Stimulated activated CD8-positive, alpha-beta memory T cell treated with anti-CD3 and anti-CD28 coated beads, Interleukin-12 subunit alpha, Interleukin-12 subunit beta, amount 100 ng/mL, for 4 hours (primary cell): ENCODE data around the gene NEO1.
"Not testable (repeated sequence)": the region's sequence is repeated elsewhere in the genome, so short reads cannot be mapped to it uniquely, and the experiment has no call there.

Source experiments
- DNase-seq: peaks from one replicate; pipeline ENCODE4 v3.0.0-alpha.2; 2020; ENCODE audit warnings: low read depth

The NEO1 gene

DNA sequence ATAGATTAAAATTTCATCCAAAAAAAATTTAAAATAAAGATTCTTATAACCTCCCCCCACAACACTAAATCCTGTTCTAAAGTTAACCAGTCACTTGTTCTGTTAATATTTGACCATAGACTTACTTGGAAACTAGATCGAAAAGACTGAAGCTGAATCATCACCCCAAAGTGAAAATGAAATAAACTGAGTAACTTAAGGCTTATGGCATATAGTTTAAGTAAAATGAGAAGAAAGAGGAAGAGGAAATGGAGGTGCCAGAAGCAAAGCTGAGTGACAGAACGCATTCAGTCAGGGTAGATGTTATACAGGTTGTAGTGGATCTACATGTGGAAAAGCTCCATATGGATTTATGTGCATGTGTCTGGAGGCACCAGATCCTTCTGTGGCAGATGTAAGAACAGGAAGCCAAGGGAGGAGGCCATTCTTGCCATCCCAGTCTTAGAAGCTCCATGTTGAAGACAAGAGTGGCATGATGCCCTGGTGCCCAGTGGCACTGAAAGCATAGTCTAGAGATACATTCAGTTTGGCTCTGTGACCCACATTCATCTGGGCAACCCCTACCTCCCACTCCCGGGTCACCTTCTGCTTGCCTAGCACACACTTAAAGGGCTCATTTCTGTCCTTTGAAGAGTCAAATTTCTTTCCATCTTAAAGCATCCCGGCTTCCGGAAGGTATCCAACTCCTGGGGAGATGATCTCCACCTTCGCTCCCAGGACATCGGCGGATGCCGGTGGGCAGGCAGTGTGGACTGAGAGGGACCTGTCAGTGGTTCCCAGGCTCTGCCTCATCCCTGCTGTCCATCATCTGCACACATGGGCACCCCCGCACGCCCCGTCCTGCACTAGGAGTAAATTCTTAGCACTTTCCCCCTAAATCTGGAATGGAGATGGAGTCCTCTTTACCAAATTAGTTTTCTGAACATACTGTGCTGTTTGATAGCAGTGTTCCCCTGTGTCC lies 90.8 kb downstream of the NEO1 start:
- no peak for DNase-seq

GRCh38 chr15:73143763-73144155 lies 91.5 kb downstream of the NEO1 start:
- no peak for DNase-seq

DNA sequence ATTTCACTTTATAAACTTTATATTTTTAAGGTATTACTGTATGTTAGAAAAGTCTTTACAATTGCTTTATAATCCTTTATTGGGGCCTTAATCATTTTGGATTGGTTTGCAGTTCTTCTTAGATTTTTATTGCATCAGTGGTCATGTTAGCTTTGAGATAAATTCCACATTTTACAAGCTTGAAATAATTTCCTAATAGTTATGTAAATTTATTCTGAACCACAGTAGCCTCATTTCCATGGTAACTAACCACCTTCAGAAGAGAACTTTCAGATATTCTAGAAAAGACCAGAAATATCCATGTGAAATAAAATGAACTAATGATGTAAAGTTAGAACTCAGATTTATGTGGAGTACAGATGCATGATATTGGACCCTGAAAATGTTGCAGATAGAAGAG lies 94.2 kb downstream of the NEO1 start:
- no peak for DNase-seq

GRCh38 chr15:73150831-73151230 lies 98.6 kb downstream of the NEO1 start:
- no peak for DNase-seq

DNA sequence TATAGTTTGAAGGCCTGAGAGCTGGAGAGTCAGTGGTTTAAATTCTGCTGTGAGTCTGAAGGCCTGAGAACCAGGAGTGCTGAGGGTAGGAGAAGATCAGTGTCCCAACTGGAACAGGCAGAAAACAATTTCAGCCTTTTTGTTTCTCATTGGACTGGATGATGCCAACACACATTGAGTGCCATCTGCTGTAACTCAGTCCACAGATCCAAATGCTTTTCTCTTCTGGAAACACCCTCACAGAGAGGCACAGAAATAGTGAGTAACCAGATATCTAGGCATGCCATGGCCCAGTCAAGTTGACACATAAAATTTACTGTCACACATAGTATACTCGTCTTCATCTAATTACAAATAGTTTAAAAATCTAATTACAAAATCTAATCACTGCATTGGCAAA lies 100.8 kb downstream of the NEO1 start:
- DNase-seq = no peak

DNA sequence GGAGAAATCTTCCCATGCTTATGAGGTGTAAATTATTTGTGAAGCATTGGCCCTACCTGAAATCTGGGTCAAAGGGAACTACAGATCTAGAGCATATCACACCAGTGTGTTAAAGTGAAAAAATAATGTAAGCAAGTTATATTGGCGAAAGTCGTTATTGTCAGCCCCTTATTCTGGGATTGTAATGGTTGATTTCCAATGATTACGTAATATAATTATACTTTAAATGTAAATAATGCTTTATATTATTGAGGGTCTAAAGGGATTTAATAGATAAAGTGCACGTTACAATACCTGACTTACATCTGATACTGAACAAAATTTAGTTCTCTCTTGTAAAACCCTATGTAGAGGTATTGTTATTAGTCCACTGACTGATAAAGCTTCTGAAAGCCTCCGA lies 101.2 kb downstream of the NEO1 start:
- DNase-seq = no peak

- no peak for DNase-seq
Measured at GRCh38 chr15:73156431-73157191, 104.3 kb downstream of the NEO1 start.

- DNase-seq = no peak
Measured at GRCh38 chr15:73161546-73161945, 109.3 kb downstream of the NEO1 start.

DNA sequence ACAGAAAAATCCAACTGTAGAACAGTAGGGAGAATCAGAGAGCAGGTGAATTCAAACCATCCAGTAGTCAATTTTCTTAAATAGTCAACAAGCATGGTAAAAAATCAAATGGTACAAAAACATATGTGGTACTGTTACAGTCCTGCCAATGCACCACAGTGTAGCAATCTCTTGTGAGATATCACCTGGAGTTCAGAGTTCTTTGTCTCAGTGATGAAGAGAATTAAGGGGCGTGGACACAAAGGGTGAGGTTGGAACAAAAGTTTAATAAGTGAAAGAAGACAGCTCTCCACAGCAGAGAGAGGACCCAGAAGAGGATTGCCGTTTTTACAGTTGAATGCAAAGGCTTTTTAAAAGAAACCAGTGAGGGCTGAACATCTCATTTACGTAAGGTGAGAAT lies 113.2 kb downstream of the NEO1 start:
- DNase-seq = no peak

- DNase-seq = no peak
Measured at GRCh38 chr15:73165844-73166243, 113.6 kb downstream of the NEO1 start.

DNA sequence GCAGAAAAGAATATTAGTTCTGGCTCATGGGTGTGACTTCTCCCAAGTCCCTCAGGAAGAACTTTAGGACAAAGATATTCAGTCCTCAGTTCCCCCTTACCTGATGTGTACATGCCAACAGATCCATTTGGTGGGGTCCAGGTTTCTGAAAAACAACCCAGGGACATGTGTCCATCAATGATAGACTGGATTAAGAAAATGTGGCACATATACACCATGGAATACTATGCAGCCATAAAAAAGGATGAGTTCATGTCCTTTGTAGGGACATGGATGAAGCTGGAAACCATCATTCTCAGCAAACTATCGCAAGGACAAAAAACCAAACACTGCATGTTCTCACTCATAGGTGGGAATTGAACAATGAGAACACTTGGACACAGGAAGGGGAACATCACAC lies 114.4 kb downstream of the NEO1 start:
- DNase-seq = not testable (repeated sequence)

DNA sequence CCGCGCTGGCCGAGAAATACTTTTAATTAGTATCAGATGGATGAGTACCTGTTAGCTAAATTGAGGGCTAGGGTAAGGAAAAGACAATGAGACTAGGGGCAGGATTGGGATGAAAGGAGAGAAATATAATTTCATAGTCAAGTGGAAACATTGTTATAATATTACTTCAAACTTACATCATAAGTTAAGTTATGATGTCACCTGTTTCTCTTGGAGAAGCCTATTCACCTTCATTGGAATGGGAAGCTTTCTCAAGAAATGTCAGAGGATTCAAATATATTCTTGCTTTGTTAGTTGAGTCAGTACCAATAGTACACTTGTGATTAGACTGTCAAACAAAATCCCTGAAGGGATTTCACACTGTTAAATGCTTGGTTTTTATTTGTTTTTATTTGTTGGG lies 116.2 kb downstream of the NEO1 start:
- DNase-seq = no peak

DNA sequence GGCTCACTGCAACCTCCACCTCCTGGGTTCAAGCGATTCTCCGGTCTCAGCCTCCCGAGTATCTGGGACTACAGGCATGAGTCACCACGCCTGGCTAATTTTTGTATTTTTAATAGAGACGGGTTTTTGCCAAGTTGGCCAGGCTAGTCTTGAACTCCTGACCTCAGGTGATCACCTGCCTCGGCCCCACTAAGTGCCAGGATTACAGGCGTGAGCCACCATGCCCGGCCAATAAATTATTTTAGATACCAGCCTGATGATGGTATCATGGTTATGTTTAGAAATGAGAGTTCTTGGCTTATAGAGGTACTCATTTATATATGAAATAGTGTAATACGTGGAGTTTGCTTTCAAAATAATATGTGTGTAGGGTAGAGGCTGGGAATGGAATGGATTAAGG lies 119.4 kb downstream of the NEO1 start:
- DNase-seq = no peak

- DNase-seq = no peak
Measured at GRCh38 chr15:73172508-73172907, 120.2 kb downstream of the NEO1 start.

- no peak for DNase-seq
Measured at GRCh38 chr15:73174171-73174570, 121.9 kb downstream of the NEO1 start.

DNA sequence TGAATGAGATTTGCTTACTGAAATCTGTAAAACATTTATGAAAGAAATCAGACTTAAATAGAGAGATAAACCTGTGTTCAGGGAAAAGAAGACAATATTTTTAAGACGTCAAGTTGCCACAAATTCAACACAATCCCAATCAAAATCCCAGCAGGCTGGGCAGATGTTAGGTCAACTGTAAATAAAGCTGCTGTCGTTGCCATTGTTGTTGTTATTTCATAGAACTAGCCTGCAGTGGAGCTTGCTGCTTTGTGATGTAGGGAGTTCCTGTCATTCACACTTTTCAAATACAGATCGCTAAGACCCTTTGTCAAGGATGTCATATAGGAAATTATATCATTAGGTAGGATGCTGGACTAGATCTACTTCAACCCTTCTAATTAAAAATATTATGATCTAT lies 123.1 kb downstream of the NEO1 start:
- no peak for DNase-seq

GRCh38 chr15:73176598-73176997 lies 124.3 kb downstream of the NEO1 start:
- DNase-seq = no peak

GRCh38 chr15:73183071-73183470 lies 130.8 kb downstream of the NEO1 start:
- DNase-seq = no peak

- no peak for DNase-seq
Measured at GRCh38 chr15:73190189-73190601, 137.9 kb downstream of the NEO1 start.

DNA sequence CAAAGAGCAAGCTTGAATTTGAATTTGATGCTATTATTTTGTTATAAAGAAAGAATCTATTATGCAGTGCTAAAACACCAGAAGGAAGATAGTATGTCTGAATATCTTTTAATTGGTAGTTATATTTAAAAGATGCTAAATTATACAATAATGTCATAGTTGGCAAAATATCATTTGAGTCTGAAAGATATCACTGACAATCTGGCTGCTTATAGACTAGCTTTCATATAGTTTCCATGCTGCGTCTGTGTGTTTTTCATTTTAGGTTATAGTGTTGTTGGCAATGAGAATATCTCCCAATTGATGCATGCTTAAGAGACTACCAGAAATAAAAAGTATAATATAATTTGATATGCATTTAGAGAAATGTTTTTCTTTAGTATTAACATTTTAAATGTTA lies 142.9 kb downstream of the NEO1 start:
- no peak for DNase-seq

GRCh38 chr15:73196113-73196512 lies 143.8 kb downstream of the NEO1 start:
- no peak for DNase-seq

DNA sequence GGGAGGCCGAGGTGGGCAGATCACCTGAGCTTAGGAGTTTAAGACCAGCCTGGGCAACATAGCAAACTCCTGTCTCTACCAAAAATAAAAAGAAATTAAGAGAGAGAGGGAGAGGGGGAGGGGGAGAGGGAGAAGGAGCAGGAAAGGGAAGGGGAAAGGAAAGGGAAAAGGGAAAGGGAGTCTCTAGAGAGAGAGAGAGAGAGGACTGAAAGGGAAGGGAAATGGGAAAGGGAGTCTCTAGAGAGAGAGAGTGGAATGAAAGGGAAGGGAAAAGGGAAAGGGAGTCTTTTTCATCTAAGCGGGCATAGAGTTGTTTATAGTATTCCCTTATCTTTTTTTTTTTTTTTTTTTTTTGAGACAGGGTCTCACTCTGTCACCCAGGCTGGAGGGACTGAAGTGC lies 148.1 kb downstream of the NEO1 start:
- DNase-seq = no peak

GRCh38 chr15:73210630-73211029 lies 158.4 kb downstream of the NEO1 start:
- no peak for DNase-seq
